Measurements from ENCODE around the gene FBXL7.

The FBXL7 gene

GRCh38 chr5:15904899-15905830, 405.2 kb downstream of the FBXL7 start:
- DNase-seq, result no peak

GRCh38 chr5:15914638-15915037, 414.7 kb downstream of the FBXL7 start:
- DNase-seq, result no peak

- no peak for DNase-seq
Observed at GRCh38 chr5:15926586-15926985, 426.6 kb downstream of the FBXL7 start.

- no peak for DNase-seq
Observed at GRCh38 chr5:15927710-15928380, 427.9 kb downstream of the FBXL7 start.

GRCh38 chr5:15929611-15930263, 429.8 kb downstream of the FBXL7 start:
- peak; percentile 2 for DNase-seq

GRCh38 chr5:15932066-15932465, 432.1 kb downstream of the FBXL7 start:
- no peak for DNase-seq

GRCh38 chr5:15933259-15934207, 433.6 kb downstream of the FBXL7 start:
- DNase-seq, result no peak

GRCh38 chr5:15936505-15937245, 436.7 kb downstream of the FBXL7 start:
- no peak for DNase-seq

GRCh38 chr5:15937708-15938107, 437.7 kb downstream of the FBXL7 start:
- DNase-seq, result no peak

- DNase-seq, result no peak
Observed at GRCh38 chr5:15938186-15938585, 438.2 kb downstream of the FBXL7 start.

GRCh38 chr5:15938961-15939360, 439.0 kb downstream of the FBXL7 start:
- peak; percentile 74 for DNase-seq

- no peak for DNase-seq
Observed at GRCh38 chr5:15940905-15941304, 440.9 kb downstream of the FBXL7 start.

GRCh38 chr5:15943487-15943886, 443.5 kb downstream of the FBXL7 start:
- DNase-seq, result peak; percentile 1

- DNase-seq, result peak; percentile 39
Observed at GRCh38 chr5:15946026-15946425, 446.0 kb downstream of the FBXL7 start.

GRCh38 chr5:15948190-15948589, 448.2 kb downstream of the FBXL7 start:
- no peak for DNase-seq

- DNase-seq, result no peak
Observed at GRCh38 chr5:15951126-15951525, 451.1 kb downstream of the FBXL7 start.

- DNase-seq, result no peak
Observed at GRCh38 chr5:15951550-15951949, 451.6 kb downstream of the FBXL7 start.

- DNase-seq, result no peak
Observed at GRCh38 chr5:15956622-15957021, 456.6 kb downstream of the FBXL7 start.

GRCh38 chr5:15957124-15957523, 457.1 kb downstream of the FBXL7 start:
- DNase-seq, result no peak

- DNase-seq, result no peak
Observed at GRCh38 chr5:15959370-15960164, 459.6 kb downstream of the FBXL7 start.

Measured in NCI-H226 (cell line).